Esophagus squamous epithelium (tissue), 4 donors: ENCODE measurements around the gene KRT1.

ENCODE experiments used
- POLR2A ChIP-seq, 4 donors: fragments of 450-650 bp; IDR thresholded peaks; one replicate each; pipeline ENCODE4 v1.6.1; 2017; ENCODE audit warnings: antibody characterized with exemption in 4 of 4, mild to moderate bottlenecking in 4 of 4, moderate library complexity in 3 of 4
- TF ChIP-seq, protein P1 (sequence below), 6 experiments: fragments of 450-650 bp in 4 of 6; fragments of 200-600 bp in 2 of 6; sonication (generic) in 2 of 6; IDR thresholded peaks; one replicate each; pipeline ENCODE4 v1.5.1; 2016 to 2019; ENCODE audit warnings: antibody characterized with exemption in 6 of 6, mild to moderate bottlenecking in 4 of 6, moderate library complexity in 4 of 6

DNA sequence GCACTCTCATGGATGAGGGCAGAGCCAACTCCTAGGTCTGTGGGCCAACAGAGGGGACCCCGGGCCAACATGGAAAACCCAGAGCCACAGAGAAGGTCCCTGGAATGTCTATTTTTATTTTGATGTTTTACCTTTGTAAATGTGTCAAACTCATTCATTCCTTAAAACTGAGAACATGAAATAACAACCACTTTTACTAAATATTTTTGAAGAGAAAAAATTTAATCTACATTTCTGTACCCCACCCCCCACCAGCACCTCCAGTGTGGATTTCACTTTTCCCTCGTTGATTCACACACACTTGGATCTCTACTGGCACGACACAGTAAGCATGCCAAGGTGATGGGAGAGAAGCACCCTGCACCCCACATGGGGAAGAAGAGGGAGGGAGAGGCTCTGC is 16.4 kb upstream of the KRT1 start:
- TF ChIP-seq, protein P1, sequence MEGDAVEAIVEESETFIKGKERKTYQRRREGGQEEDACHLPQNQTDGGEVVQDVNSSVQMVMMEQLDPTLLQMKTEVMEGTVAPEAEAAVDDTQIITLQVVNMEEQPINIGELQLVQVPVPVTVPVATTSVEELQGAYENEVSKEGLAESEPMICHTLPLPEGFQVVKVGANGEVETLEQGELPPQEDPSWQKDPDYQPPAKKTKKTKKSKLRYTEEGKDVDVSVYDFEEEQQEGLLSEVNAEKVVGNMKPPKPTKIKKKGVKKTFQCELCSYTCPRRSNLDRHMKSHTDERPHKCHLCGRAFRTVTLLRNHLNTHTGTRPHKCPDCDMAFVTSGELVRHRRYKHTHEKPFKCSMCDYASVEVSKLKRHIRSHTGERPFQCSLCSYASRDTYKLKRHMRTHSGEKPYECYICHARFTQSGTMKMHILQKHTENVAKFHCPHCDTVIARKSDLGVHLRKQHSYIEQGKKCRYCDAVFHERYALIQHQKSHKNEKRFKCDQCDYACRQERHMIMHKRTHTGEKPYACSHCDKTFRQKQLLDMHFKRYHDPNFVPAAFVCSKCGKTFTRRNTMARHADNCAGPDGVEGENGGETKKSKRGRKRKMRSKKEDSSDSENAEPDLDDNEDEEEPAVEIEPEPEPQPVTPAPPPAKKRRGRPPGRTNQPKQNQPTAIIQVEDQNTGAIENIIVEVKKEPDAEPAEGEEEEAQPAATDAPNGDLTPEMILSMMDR (IDR thresholded peaks at IDR 0.05): no peak
- TF ChIP-seq POLR2A (IDR thresholded peaks at IDR 0.05): no peak
